ENCODE data around the gene TMEM170A. TPM values are rescaled to one million over a fixed set of nuclear protein-coding genes. Genes with fewer than 3 reads are reported as not detected.

The TMEM170A gene
- 7.1 and 11.2 TPM in 2 replicates for total RNA-seq

GRCh38 chr16:75464122-75464918 is at the start of gene TMEM170A:
Gene TMEM170A (minus strand): TSS chr16:75464689. CDS start chr16:75464600, 89 bp downstream.

GRCh38 chr16:75495076-75495674 is 30.7 kb upstream of the TMEM170A start, which contains the start of gene CHST6:
Gene CHST6 (minus strand): TSS chr16:75495441. CDS start chr16:75479828, 15,613 bp downstream.

GRCh38 chr16:75432828-75433731 is 31.4 kb downstream of the TMEM170A start, which contains the start of gene CFDP1:
Gene CFDP1 (minus strand): TSS chr16:75433503. CDS start chr16:75433352, 151 bp downstream.

Other genes with a start within 250 kb of the TMEM170A start
- gene CTRB1, start 245.7 kb downstream of the TMEM170A start, total RNA-seq, result not detected in 2 replicates
- gene BCAR1, start 213.1 kb downstream of the TMEM170A start, total RNA-seq, result 67.9 and 75.5 TPM in 2 replicates
- gene CFDP1, start 31.2 kb downstream of the TMEM170A start, total RNA-seq, result 24.6 and 39.2 TPM in 2 replicates
- gene CHST6, start 30.8 kb upstream of the TMEM170A start, total RNA-seq, result 0.72 and 0.97 TPM in 2 replicates
- not detected in 2 replicates for gene CHST5, start 71.4 kb upstream of the TMEM170A start, total RNA-seq
- gene TMEM231, start 91.6 kb upstream of the TMEM170A start, total RNA-seq, result 9.4 and 13.6 TPM in 2 replicates
- gene GABARAPL2, start 101.7 kb upstream of the TMEM170A start, total RNA-seq, result 51.8 and 62.0 TPM in 2 replicates
- 27.5 and 34.7 TPM in 2 replicates for gene ADAT1, start 158.6 kb upstream of the TMEM170A start, total RNA-seq
- 137 and 149 TPM in 2 replicates for gene KARS1, start 183.0 kb upstream of the TMEM170A start, total RNA-seq
- 35.0 and 45.4 TPM in 2 replicates for gene TERF2IP, start 183.1 kb upstream of the TMEM170A start, total RNA-seq
- not detected in 2 replicates for gene CPHXL2, start 212.3 kb upstream of the TMEM170A start, total RNA-seq
- gene DUXB, start 236.8 kb upstream of the TMEM170A start, total RNA-seq, result not detected in 2 replicates